HepG2 (cell line): ENCODE measurements around the gene FAM131A. TPM values are rescaled to one million over a fixed set of nuclear protein-coding genes. Genes with fewer than 3 reads are reported as not detected.

Experiments used
- ATAC-seq: fragments of 200-7000 bp; cut with Tn5 transposase; 3 replicates; pipeline ENCODE4 v1.9.1; 2020; ENCODE audit warnings: mild to moderate bottlenecking, moderate library complexity
- BruUV-seq: library from RNA; stranded (reverse); fragments of 400-500 nt; replicated peaks from 2 replicates; lab custom pipeline; 2021; lab: Mats Ljungman, UMichigan
- CTCF ChIA-PET: fragments of 300-600 bp; formaldehyde crosslinking; extraction: SDS; loops from one replicate; lab custom pipeline; 2021; ENCODE audit warnings: low total read pairs, inconsistent platforms, low intra/inter-chr PET ratio; lab: Yijun Ruan, JAX
- POLR2A ChIA-PET: fragments of 350-600 bp; sonication (Branson Sonifier 250); formaldehyde crosslinking; loops from one replicate; lab custom pipeline; 2020; ENCODE audit warnings: antibody characterized with exemption, inconsistent platforms; lab: Yijun Ruan, JAX
- DNase-seq: peaks from one replicate; pipeline ENCODE4 v3.0.0-alpha.2; 2015; ENCODE audit warnings: low spot score
- FAIRE-seq: peaks from 3 replicates; lab custom pipeline; 2011; peaks lifted over from hg19 to GRCh38; lab: Jason Lieb, UNC
- H2AFZ ChIP-seq: one replicate; pipeline ENCODE4 v1.6.1; 2011; ENCODE audit warnings: low read length, inconsistent platforms
- H3K27ac ChIP-seq: fragments of 300-600 bp; 3 replicates; pipeline ENCODE4 v1.8.0; 2011; ENCODE audit warnings: mixed run types, mild to moderate bottlenecking, mixed read lengths, low read length, inconsistent platforms; ENCODE audit not compliant: insufficient read depth; ENCODE audit errors: extremely low read length
- H3K27me3 ChIP-seq, 2 experiments: fragments of 200-600 bp in 1 of 2; 2 replicates in 1 of 2; 3 replicates in 1 of 2; pipeline versions ENCODE4 v1.6.0 to v1.8.0; 2011; ENCODE audit warnings: low read length in 2 of 2, mild to moderate bottlenecking in 2 of 2, moderate library complexity in 2 of 2, inconsistent platforms in 1 of 2; ENCODE audit not compliant: insufficient read depth in 2 of 2, control insufficient read depth in 1 of 2
- H3K36me3 ChIP-seq, 2 experiments: fragments of 200-600 bp in 1 of 2; replicated peaks in 1 of 2; 2 replicates in 1 of 2; 3 replicates in 1 of 2; pipeline versions ENCODE4 v1.5.1 to v1.8.0; 2011; ENCODE audit warnings: low read length in 2 of 2, inconsistent platforms in 1 of 2; ENCODE audit not compliant: insufficient read depth in 2 of 2, control insufficient read depth in 1 of 2
- H3K4me1 ChIP-seq: 2 replicates; pipeline ENCODE4 v1.5.1; 2012; ENCODE audit warnings: low read length, inconsistent platforms; ENCODE audit not compliant: insufficient read depth
- H3K4me2 ChIP-seq: 2 replicates; pipeline ENCODE4 v1.6.0; 2011; ENCODE audit warnings: low read depth, low read length, inconsistent platforms
- H3K4me3 ChIP-seq, 3 experiments: fragments of 200-600 bp in 1 of 3; sonication (generic), shearing (Covaris generic) in 1 of 3; replicated peaks in 1 of 3; 2 replicates each; pipeline ENCODE4 v1.5.1; 2011 to 2016; ENCODE audit warnings: low read length in 3 of 3, inconsistent platforms in 2 of 3, low read depth in 2 of 3, mild to moderate bottlenecking in 2 of 3, control low read depth in 1 of 3, mixed read lengths in 1 of 3; ENCODE audit not compliant: insufficient read depth in 1 of 3
- H3K79me2 ChIP-seq: one replicate; pipeline ENCODE4 v1.6.1; 2011; ENCODE audit warnings: low read length, inconsistent platforms; ENCODE audit not compliant: insufficient read depth
- H3K9ac ChIP-seq: 2 replicates; pipeline ENCODE4 v1.6.0; 2011; ENCODE audit warnings: mild to moderate bottlenecking, low read depth, low read length, inconsistent platforms; ENCODE audit not compliant: insufficient read depth
- H3K9me3 ChIP-seq: 2 replicates; pipeline ENCODE4 v1.5.1; 2012; ENCODE audit warnings: mild to moderate bottlenecking, low read length
- H4K20me1 ChIP-seq: 2 replicates; pipeline ENCODE4 v1.6.0; 2011; ENCODE audit warnings: inconsistent platforms, mild to moderate bottlenecking, low read length, moderate library complexity; ENCODE audit not compliant: insufficient read depth
- AHR ChIP-seq: IDR thresholded peaks from 2 replicates; pipeline ENCODE4 v1.6.1; 2018; ENCODE audit warnings: missing genetic modification reagents, missing compliant biosample characterization
- BHLHE40 ChIP-seq: IDR thresholded peaks from 2 replicates; pipeline ENCODE4 v1.6.1; 2011; ENCODE audit warnings: low read length, improper control_type of control experiment
- ERF ChIP-seq: IDR thresholded peaks from 2 replicates; pipeline ENCODE4 v1.6.1; 2018; ENCODE audit warnings: missing biosample characterization, missing genetic modification reagents
- HIVEP1 ChIP-seq: sonication (generic); formaldehyde crosslinking; IDR thresholded peaks from 2 replicates; pipeline ENCODE4 v1.4.0; 2020; ENCODE audit warnings: mild to moderate bottlenecking, missing genetic modification reagents
- KLF12 ChIP-seq: sonication (generic); formaldehyde crosslinking; IDR thresholded peaks from 2 replicates; pipeline ENCODE4 v1.4.0; 2020; ENCODE audit warnings: missing genetic modification reagents, borderline replicate concordance
- SMAD1 ChIP-seq: sonication (generic); formaldehyde crosslinking; IDR thresholded peaks from 2 replicates; pipeline ENCODE4 v1.4.0; 2020; ENCODE audit warnings: missing genetic modification reagents, low read depth, mild to moderate bottlenecking, borderline replicate concordance
- ZBTB42 ChIP-seq: sonication (generic); formaldehyde crosslinking; IDR thresholded peaks from 2 replicates; pipeline ENCODE4 v1.5.0; 2020; ENCODE audit warnings: mild to moderate bottlenecking, missing genetic modification reagents
- ZNF790 ChIP-seq: sonication (generic); formaldehyde crosslinking; IDR thresholded peaks from 2 replicates; pipeline ENCODE4 v1.8.0; 2022; ENCODE audit warnings: missing genetic modification reagents, mild to moderate bottlenecking, borderline replicate concordance
- ZSCAN31 ChIP-seq: sonication (generic); formaldehyde crosslinking; IDR thresholded peaks from 2 replicates; pipeline ENCODE4 v1.5.0; 2020; ENCODE audit warnings: low read depth, mild to moderate bottlenecking, missing genetic modification reagents
- ZZZ3 ChIP-seq: sonication (generic); formaldehyde crosslinking; IDR thresholded peaks from 2 replicates; pipeline ENCODE4 v1.4.0; 2020; ENCODE audit warnings: missing genetic modification reagents, mild to moderate bottlenecking, borderline replicate concordance
- WGBS: methylation state at CpG from one replicate; pipeline ENCODE4 v1.1.6; 2017; ENCODE audit warnings: low lambda C conversion rate; 5-methylcytosine and 5-hydroxymethylcytosine counted together
- in situ Hi-C: cut with HindIII; loops from 2 replicates; pipeline ENCODE4 v1.10.0; 2017; ENCODE audit warnings: low pct_unique_long_range_greater_than_20kb; ENCODE audit not compliant: extremely low pct_ligation_motif_present
- intact Hi-C: fragments of 100-400 bp; cut with micrococcal nuclease; formaldehyde crosslinking; loops from one replicate; pipeline ENCODE4 v1.10.0; 2022; ENCODE audit not compliant: unreplicated experiment
- polyA plus RNA-seq, 8 experiments: library from polyadenylated mRNA; depleted of rRNA in 3 of 8; stranded (reverse) in 7 of 8; unstranded in 1 of 8; fragments of >200 nt; fragmentation: Illumina TruSeq in 4 of 8; extraction: Trizol in 4 of 8; gene quantifications; 2 replicates each; pipeline versions ENCODE4 v1.2.1 to v1.2.3, GENCODE V29; 2011 to 2016; ENCODE audit warnings: low read depth in 4 of 8, missing spikeins in 1 of 8, mixed read lengths in 1 of 8; ENCODE audit not compliant: insufficient read depth in 1 of 8
- total RNA-seq, 5 experiments: library from RNA; depleted of rRNA; stranded (reverse); fragments of >200 nt; fragmentation: Illumina TruSeq; extraction: Trizol; gene quantifications; 2 replicates each; pipeline ENCODE4 v1.2.3, GENCODE V29; 2016; ENCODE audit warnings: low read depth in 1 of 5
- TF ChIP-seq, protein P1 (sequence below): sonication (generic); formaldehyde crosslinking; IDR thresholded peaks from 2 replicates; pipeline ENCODE4 v1.5.1; 2020; ENCODE audit warnings: missing genetic modification reagents, mild to moderate bottlenecking, borderline replicate concordance

FAM131A gene
- total and polyA plus RNA-seq, 2 of the 13 experiments (the other 11 are each of a cell fraction or from before 2014, with no cell fraction given): 9.2 to 9.3 TPM

DNA sequence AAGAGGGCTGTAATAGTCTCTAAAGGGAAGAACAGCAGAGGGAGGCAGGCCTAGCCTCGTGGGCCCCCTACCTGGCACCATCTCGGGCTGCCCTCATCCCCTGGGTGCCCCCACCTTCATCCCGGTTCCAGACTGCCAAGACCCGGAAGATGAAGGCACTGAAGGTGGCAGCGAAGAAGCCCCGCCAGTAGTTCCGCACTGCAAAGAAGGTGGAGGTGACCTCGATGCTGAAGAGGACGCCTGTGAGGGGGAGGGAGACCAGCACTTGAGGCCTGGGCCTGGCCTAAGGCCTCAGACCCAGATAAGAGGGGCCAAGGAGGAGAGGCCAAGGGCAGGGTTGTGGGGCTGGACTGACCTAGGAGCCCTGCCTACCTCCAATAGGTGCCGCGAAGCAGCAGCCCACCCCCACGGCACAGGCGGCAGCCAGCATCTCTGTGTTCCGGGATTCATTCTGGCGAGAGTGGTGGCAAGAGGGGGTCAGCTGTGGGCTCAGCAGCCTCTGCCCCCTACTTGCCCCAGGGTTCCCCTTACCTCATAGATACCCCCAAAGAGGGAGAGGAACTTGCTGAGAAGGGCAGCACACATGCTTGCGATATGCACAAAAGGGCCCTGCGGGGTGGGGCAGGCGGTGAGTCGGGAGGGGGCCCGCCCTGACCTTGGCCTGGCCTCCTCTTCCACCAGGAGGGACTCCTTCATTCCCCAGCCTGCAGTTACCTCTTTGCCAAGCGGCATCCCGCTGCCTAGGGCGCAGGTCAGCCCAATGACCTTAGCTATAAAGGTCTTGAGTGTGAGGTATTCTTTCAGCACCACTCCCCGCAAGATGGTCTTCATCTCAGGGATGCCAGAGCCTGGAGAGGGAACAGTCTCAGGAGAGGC, 20.1 kb downstream of the FAM131A start:
- intact Hi-C loops (no loop called here), in situ Hi-C loops (no loop called here)
- H3K9ac ChIP-seq: no peak overlapping the region
- WGBS: 95% methylated on average over 15 of the region's 24 CpGs
- H3K79me2 ChIP-seq: peaks cover 14% of the 10 kb centered on the region
- POLR2A ChIA-PET: no interaction called here
- peaks cover 12 to 50% of the 10 kb centered on the region in 2 experiments; a peak in 4 of 5 replicates for H3K36me3 ChIP-seq
- no peak overlapping the region for H3K4me2 ChIP-seq
- TF ChIP-seq ZZZ3 (CRISPR knock-in tag) (no peak), SMAD1 (CRISPR knock-in tag) (no peak), AHR (CRISPR knock-in tag) (no peak), KLF12 (no peak), ZBTB42 (CRISPR knock-in tag) (no peak), ZSCAN31 (CRISPR knock-in tag) (no peak), BHLHE40 (no peak), ZNF790 (no peak), HIVEP1 (CRISPR knock-in tag) (no peak), ERF (CRISPR knock-in tag) (no peak)
- TF ChIP-seq, protein P1, sequence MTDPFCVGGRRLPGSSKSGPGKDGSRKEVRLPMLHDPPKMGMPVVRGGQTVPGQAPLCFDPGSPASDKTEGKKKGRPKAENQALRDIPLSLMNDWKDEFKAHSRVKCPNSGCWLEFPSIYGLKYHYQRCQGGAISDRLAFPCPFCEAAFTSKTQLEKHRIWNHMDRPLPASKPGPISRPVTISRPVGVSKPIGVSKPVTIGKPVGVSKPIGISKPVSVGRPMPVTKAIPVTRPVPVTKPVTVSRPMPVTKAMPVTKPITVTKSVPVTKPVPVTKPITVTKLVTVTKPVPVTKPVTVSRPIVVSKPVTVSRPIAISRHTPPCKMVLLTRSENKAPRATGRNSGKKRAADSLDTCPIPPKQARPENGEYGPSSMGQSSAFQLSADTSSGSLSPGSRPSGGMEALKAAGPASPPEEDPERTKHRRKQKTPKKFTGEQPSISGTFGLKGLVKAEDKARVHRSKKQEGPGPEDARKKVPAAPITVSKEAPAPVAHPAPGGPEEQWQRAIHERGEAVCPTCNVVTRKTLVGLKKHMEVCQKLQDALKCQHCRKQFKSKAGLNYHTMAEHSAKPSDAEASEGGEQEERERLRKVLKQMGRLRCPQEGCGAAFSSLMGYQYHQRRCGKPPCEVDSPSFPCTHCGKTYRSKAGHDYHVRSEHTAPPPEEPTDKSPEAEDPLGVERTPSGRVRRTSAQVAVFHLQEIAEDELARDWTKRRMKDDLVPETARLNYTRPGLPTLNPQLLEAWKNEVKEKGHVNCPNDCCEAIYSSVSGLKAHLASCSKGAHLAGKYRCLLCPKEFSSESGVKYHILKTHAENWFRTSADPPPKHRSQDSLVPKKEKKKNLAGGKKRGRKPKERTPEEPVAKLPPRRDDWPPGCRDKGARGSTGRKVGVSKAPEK (CRISPR knock-in tag): no peak
- ATAC-seq (no peak), FAIRE-seq (no peak), DNase-seq (no peak)
- no peaks in the 10 kb centered on the region for H3K9me3 ChIP-seq
- H4K20me1 ChIP-seq: 0 out of 2 replicates have a peak, but pooled peaks cover 3% of the 10 kb centered on the region
- no TSS peak for BruUV-seq
- H3K27ac ChIP-seq: no peak overlapping the region
- H3K4me1 ChIP-seq: peaks cover 25% of the 10 kb centered on the region
- no peak overlapping the region for H3K4me3 ChIP-seq
- CTCF ChIA-PET: no interaction called here
- H3K27me3 ChIP-seq: no peaks in the 10 kb centered on the region; a peak in 1 of 5 replicates
- H2AFZ ChIP-seq: no peak overlapping the region
